Prostate gland (tissue), 2 donors: Measurements from ENCODE around the gene SRPRB. TPM values are rescaled to one million over a fixed set of nuclear protein-coding genes. Genes with fewer than 3 reads are reported as not detected.

ENCODE experiments used
- DNase-seq: peaks from one replicate; pipeline ENCODE4 v3.0.0-alpha.2; 2019; ENCODE audit warnings: low spot score
- H3K27ac ChIP-seq, 2 donors: fragments of 200-600 bp; sonication (generic); 2 replicates each; pipeline ENCODE4 v1.5.1; 2017 to 2019
- H3K27me3 ChIP-seq: fragments of 200-600 bp; sonication (generic); replicated peaks from 2 replicates; pipeline ENCODE4 v1.5.1; 2019; ENCODE audit not compliant: insufficient read depth
- H3K36me3 ChIP-seq, 2 donors: fragments of 200-600 bp; sonication (generic); 1 replicate in 1 of 2; 2 replicates in 1 of 2; pipeline versions ENCODE4 v1.5.1 to v1.8.1; 2017 to 2019
- H3K4me1 ChIP-seq: fragments of 200-600 bp; sonication (generic); replicated peaks from 2 replicates; pipeline ENCODE4 v1.5.1; 2019
- H3K4me3 ChIP-seq, 2 donors: fragments of 200-600 bp; sonication (generic); 2 replicates each; pipeline ENCODE4 v1.5.1; 2017 to 2019
- H3K9me3 ChIP-seq: fragments of 200-600 bp; sonication (generic); 2 replicates; pipeline ENCODE4 v1.5.1; 2017
- CTCF ChIP-seq, 4 experiments: fragments of 200-600 bp in 2 of 4; fragments of 450-650 bp in 2 of 4; sonication (generic) in 2 of 4; IDR thresholded peaks; 1 replicate in 3 of 4; 2 replicates in 1 of 4; pipeline ENCODE4 v1.5.1; 2016 to 2019; ENCODE audit warnings: antibody characterized with exemption in 4 of 4, mild to moderate bottlenecking in 2 of 4, moderate library complexity in 2 of 4
- POLR2A ChIP-seq: fragments of 450-650 bp; IDR thresholded peaks from one replicate; pipeline ENCODE4 v1.6.1; 2016; ENCODE audit warnings: antibody characterized with exemption, mild to moderate bottlenecking
- POLR2AphosphoS5 ChIP-seq: sonication (generic); formaldehyde crosslinking; IDR thresholded peaks from one replicate; pipeline ENCODE4 v1.6.1; 2017; ENCODE audit warnings: antibody characterized with exemption
- WGBS: methylation state at CpG from one replicate; pipeline ENCODE4 v1.1.5; 2018; 5-methylcytosine and 5-hydroxymethylcytosine counted together
- intact Hi-C: fragments of 100-400 bp; cut with DNase I; formaldehyde crosslinking; loops from one replicate; pipeline ENCODE4 v1.14.2; 2022
- total RNA-seq, 2 donors: library from RNA; depleted of rRNA; stranded (reverse); fragments of >200 nt; gene quantifications; one replicate each; pipeline ENCODE4 v1.1.0, GENCODE V29; 2016

The SRPRB gene
- total RNA-seq, 2 donors from 2014 or later, result 25.5 to 29.1 TPM

DNA sequence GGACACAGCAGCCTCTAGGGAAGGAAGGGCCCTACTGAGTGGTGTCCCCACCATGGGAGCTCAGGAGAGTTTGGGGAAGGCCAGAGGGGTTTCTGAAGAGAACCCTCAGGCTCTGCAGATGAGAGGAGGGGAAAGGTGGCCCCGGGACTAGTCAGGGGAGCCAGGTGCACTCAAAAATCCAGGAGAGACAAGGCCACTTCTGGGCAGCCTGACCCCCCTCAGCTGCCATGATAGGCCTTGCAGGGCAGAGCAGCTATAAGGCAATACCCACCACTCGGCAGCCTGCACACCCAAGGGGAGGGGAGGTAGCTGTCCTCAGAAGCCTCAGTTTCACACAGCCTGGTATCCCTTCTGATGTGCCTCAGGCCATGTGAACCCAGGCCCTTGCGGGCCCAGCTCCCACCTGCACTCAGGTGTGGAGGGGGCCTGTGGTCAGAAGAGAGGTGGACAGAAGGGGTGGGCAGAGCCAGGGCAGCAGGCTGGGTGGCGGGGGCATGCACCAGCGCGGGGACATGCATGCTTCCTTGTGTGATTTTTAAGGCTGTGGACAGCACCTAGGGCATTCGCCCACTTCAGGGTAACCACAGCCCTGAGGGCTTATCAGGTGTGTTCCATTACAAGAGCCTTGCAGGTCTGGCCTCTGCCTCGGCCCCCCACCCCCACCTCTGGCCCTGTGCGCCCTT, 34.6 kb downstream of the SRPRB start:
- Histone ChIP-seq H3K27ac (no peak overlapping the region), H3K4me1 (no peaks in the 10 kb centered on the region), H3K9me3 (no peaks in the 10 kb centered on the region), H3K36me3 (no peaks in the 10 kb centered on the region), H3K4me3 (no peak overlapping the region), H3K27me3 (no peaks in the 10 kb centered on the region)
- WGBS, result 96% methylated on average over 9 of the region's 9 CpGs
- DNase-seq, result no peak
- no peak for TF ChIP-seq POLR2AphosphoS5
- TF ChIP-seq CTCF (IDR thresholded peaks at IDR 0.05), result no peak
- no peak for TF ChIP-seq POLR2A
- intact Hi-C loops, result no loop called here

GRCh38 chr3:133840767-133841166, 35.2 kb downstream of the SRPRB start:
- no peaks in the 10 kb centered on the region for H3K27me3 ChIP-seq
- H3K4me3 ChIP-seq, result no peak overlapping the region
- 73% methylated on average over 4 of the region's 6 CpGs for WGBS
- no peaks in the 10 kb centered on the region for H3K36me3 ChIP-seq
- DNase-seq, result no peak
- intact Hi-C loops, result no loop called here
- TF ChIP-seq POLR2AphosphoS5, result no peak
- TF ChIP-seq CTCF (IDR thresholded peaks at IDR 0.05), result no peak
- no peak for TF ChIP-seq POLR2A
- H3K27ac ChIP-seq, result no peak overlapping the region
- H3K9me3 ChIP-seq, result no peaks in the 10 kb centered on the region
- H3K4me1 ChIP-seq, result no peaks in the 10 kb centered on the region

- intact Hi-C loops, result no loop called here
- H3K27me3 ChIP-seq, result no peaks in the 10 kb centered on the region
- no peak for TF ChIP-seq CTCF (IDR thresholded peaks at IDR 0.05)
- no peak for TF ChIP-seq POLR2A
- no peak for TF ChIP-seq POLR2AphosphoS5
- WGBS, result 98% methylated on average over 6 of the region's 8 CpGs
- no peaks in the 10 kb centered on the region for H3K36me3 ChIP-seq
- no peaks in the 10 kb centered on the region for H3K9me3 ChIP-seq
- no peaks in the 10 kb centered on the region for H3K4me1 ChIP-seq
- no peak for DNase-seq
- no peak overlapping the region for H3K27ac ChIP-seq
- H3K4me3 ChIP-seq, result no peak overlapping the region
Observed at GRCh38 chr3:133841196-133841595, 35.6 kb downstream of the SRPRB start.

GRCh38 chr3:133842158-133842557, 36.5 kb downstream of the SRPRB start:
- H3K4me1 ChIP-seq, result no peaks in the 10 kb centered on the region
- TF ChIP-seq POLR2A (no peak), POLR2AphosphoS5 (no peak), CTCF (IDR thresholded peaks at IDR 0.05) (no peak)
- H3K9me3 ChIP-seq, result no peaks in the 10 kb centered on the region
- 84% methylated on average over 4 of the region's 4 CpGs for WGBS
- intact Hi-C loops, result no loop called here
- H3K27ac ChIP-seq, result no peak overlapping the region
- no peak overlapping the region for H3K4me3 ChIP-seq
- H3K36me3 ChIP-seq, result no peaks in the 10 kb centered on the region
- no peaks in the 10 kb centered on the region for H3K27me3 ChIP-seq
- DNase-seq, result no peak

- no peaks in the 10 kb centered on the region for H3K27me3 ChIP-seq
- no peak overlapping the region for H3K4me3 ChIP-seq
- DNase-seq, result no peak
- H3K9me3 ChIP-seq, result no peaks in the 10 kb centered on the region
- H3K4me1 ChIP-seq, result no peaks in the 10 kb centered on the region
- TF ChIP-seq POLR2A (no peak), POLR2AphosphoS5 (no peak), CTCF (IDR thresholded peaks at IDR 0.05) (no peak)
- no peaks in the 10 kb centered on the region for H3K36me3 ChIP-seq
- H3K27ac ChIP-seq, result no peak overlapping the region
- 94% methylated on average over 7 of the region's 7 CpGs for WGBS
- intact Hi-C loops, result no loop called here
Observed at GRCh38 chr3:133843634-133844033, 38.0 kb downstream of the SRPRB start.
